ENCODE measurements around the gene GLIPR1L2.

GRCh38 chr12:75460204-75460603 lies 69.3 kb downstream of the GLIPR1L2 start:
- TF ChIP-seq CTCF (IDR thresholded peaks at IDR 0.05): no peak
- no peak for TF ChIP-seq EZH2 (IDR thresholded peaks at IDR 0.05; ENCODE audit: borderline replicate concordance, insufficient read depth, low read depth, low read length, poor library complexity, severe bottlenecking)

All from B cell (primary cell).